ENCODE results near the gene KIF13A. TPM values are rescaled to one million over a fixed set of nuclear protein-coding genes. Genes with fewer than 3 reads are reported as not detected.

The KIF13A gene
- total and polyA plus RNA-seq, 9 of the 15 experiments (the other 6 are each of a cell fraction or from before 2014, with no cell fraction given): 3.6 to 44.3 (median 29.7) TPM

- TF ChIP-seq ZNF318 (IDR thresholded peaks at IDR 0.05; ENCODE audit: borderline replicate concordance in 1 of 2, low read depth in 1 of 2): no peak
- TF ChIP-seq TSC22D4 (tag; IDR thresholded peaks at IDR 0.05): no peak
- no peak; the same call in 1 of the 2 replicates for TF ChIP-seq FOSL1 (tag; conservative IDR thresholded peaks at IDR 0.05)
- no peak for TF ChIP-seq RCOR1 (IDR thresholded peaks at IDR 0.05; ENCODE audit: borderline replicate concordance in 1 of 2, low read depth in 2 of 2, low read length in 2 of 2)
- TF ChIP-seq, protein P1, sequence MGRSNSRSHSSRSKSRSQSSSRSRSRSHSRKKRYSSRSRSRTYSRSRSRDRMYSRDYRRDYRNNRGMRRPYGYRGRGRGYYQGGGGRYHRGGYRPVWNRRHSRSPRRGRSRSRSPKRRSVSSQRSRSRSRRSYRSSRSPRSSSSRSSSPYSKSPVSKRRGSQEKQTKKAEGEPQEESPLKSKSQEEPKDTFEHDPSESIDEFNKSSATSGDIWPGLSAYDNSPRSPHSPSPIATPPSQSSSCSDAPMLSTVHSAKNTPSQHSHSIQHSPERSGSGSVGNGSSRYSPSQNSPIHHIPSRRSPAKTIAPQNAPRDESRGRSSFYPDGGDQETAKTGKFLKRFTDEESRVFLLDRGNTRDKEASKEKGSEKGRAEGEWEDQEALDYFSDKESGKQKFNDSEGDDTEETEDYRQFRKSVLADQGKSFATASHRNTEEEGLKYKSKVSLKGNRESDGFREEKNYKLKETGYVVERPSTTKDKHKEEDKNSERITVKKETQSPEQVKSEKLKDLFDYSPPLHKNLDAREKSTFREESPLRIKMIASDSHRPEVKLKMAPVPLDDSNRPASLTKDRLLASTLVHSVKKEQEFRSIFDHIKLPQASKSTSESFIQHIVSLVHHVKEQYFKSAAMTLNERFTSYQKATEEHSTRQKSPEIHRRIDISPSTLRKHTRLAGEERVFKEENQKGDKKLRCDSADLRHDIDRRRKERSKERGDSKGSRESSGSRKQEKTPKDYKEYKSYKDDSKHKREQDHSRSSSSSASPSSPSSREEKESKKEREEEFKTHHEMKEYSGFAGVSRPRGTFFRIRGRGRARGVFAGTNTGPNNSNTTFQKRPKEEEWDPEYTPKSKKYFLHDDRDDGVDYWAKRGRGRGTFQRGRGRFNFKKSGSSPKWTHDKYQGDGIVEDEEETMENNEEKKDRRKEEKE (IDR thresholded peaks at IDR 0.05; ENCODE audit: borderline replicate concordance in 1 of 2, control insufficient read depth in 1 of 2, low read depth in 2 of 2, low read length in 1 of 2): no peak
- no peak for TF ChIP-seq SNRNP70 (optimal IDR thresholded peaks at IDR 0.05; ENCODE audit: low read depth, low read length)
- TF ChIP-seq CHD1 (IDR thresholded peaks at IDR 0.05; ENCODE audit: low read length): no peak
- TF ChIP-seq MTA2 (IDR thresholded peaks at IDR 0.05; ENCODE audit: low read depth): no peak
- no peak for TF ChIP-seq FOXP1 (CRISPR knock-in tag; IDR thresholded peaks at IDR 0.05)
- peak; percentile 38; the same call in 1 of the 2 replicates for TF ChIP-seq TCF3 (CRISPR knock-in tag; IDR thresholded peaks at IDR 0.05)
- TF ChIP-seq PCBP1 (IDR thresholded peaks at IDR 0.05; ENCODE audit: low read depth, low read length, poor library complexity, severe bottlenecking): no peak
- TF ChIP-seq FOXM1 (IDR thresholded peaks at IDR 0.05; ENCODE audit: low read depth): 0 out of 2 replicates have a peak, but pooled peaks have one; percentile 16
- no peak for TF ChIP-seq FOXM1 (CRISPR knock-in tag; IDR thresholded peaks at IDR 0.05; ENCODE audit: low read depth)
These were observed 102.6 kb downstream of the KIF13A start (continued) for GRCh38 chr6:17884498-17885478.
